ENCODE data around the gene ACTR2.
"Not testable (repeated sequence)": the region's sequence is repeated elsewhere in the genome, so short reads cannot be mapped to it uniquely, and the experiment has no call there.

Gene ACTR2

DNA sequence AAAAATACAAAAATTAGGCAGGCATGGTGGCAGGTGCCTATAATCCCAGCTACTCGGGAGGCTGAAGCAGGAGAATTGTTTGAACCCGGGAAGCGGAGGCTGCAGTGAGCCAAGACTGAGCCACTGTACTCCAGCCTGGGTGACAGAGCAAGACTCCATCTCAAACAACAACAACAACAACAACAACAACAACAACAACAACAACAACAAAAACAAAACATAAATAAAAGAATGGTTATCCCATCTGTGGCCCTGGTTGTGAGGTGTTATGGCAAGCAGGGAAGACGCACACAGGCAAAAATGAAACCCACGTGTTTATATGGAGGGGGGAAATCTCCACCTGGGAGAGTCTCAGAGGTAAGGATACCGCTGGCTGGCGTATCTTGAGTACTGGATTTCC lies 89.7 kb downstream of the ACTR2 start:
- POLR2A ChIA-PET; H3K9me3 ChIP-seq (ENCODE audit: control extremely low read depth in 1 of 5, control insufficient read depth in 4 of 5, insufficient read depth in 2 of 5, low read depth in 1 of 5, low read length in 4 of 5); H3K4me1 ChIP-seq (ENCODE audit: control extremely low read depth in 1 of 4, control insufficient read depth in 4 of 4, insufficient read depth in 4 of 4, low read length in 3 of 4); DNase-seq; CTCF ChIA-PET; H3K4me3 ChIP-seq (ENCODE audit: control insufficient read depth in 1 of 7, extremely low read depth in 1 of 7, insufficient read depth in 4 of 7, low read depth in 2 of 7, low read length in 6 of 7); H3K27me3 ChIP-seq (replicated peaks in 2 of 5; ENCODE audit: control insufficient read depth in 4 of 5, insufficient read depth in 5 of 5, low read length in 4 of 5); H3K27ac ChIP-seq (ENCODE audit: insufficient read depth in 1 of 2, low read depth in 1 of 2, low read length in 2 of 2, poor library complexity in 1 of 2, severe bottlenecking in 2 of 2): not testable (repeated sequence)
- H3K36me3 ChIP-seq (ENCODE audit: control insufficient read depth in 4 of 4, insufficient read depth in 4 of 4, low read length in 3 of 4), result peaks cover 4 to 44% (median 31%) of the 10 kb centered on the region in 4 experiments
- 100% methylated on average over 3 of the region's 7 CpGs for WGBS (ENCODE audit: insufficient coverage)

GRCh38 chr2:65317841-65318240 lies 90.2 kb downstream of the ACTR2 start:
- H3K4me1 ChIP-seq (ENCODE audit: control extremely low read depth in 1 of 4, control insufficient read depth in 4 of 4, insufficient read depth in 4 of 4, low read length in 3 of 4), result no peaks in the 10 kb centered on the region
- 96% methylated on average over 6 of the region's 7 CpGs for WGBS (ENCODE audit: insufficient coverage)
- POLR2A ChIA-PET, result no interaction called here

GRCh38 chr2:65319072-65319673 lies 91.5 kb downstream of the ACTR2 start:
- Histone ChIP-seq H3K4me3 (ENCODE audit: control insufficient read depth in 1 of 7, extremely low read depth in 1 of 7, insufficient read depth in 4 of 7, low read depth in 2 of 7, low read length in 6 of 7) (no peak overlapping the region), H3K9me3 (ENCODE audit: control extremely low read depth in 1 of 5, control insufficient read depth in 4 of 5, insufficient read depth in 2 of 5, low read depth in 1 of 5, low read length in 4 of 5) (no peaks in the 10 kb centered on the region), H3K27me3 (replicated peaks in 2 of 5; ENCODE audit: control insufficient read depth in 4 of 5, insufficient read depth in 5 of 5, low read length in 4 of 5) (no peaks in the 10 kb centered on the region), H3K27ac (ENCODE audit: insufficient read depth in 1 of 2, low read depth in 1 of 2, low read length in 2 of 2, poor library complexity in 1 of 2, severe bottlenecking in 2 of 2) (no peak overlapping the region), H3K4me1 (ENCODE audit: control extremely low read depth in 1 of 4, control insufficient read depth in 4 of 4, insufficient read depth in 4 of 4, low read length in 3 of 4) (no peaks in the 10 kb centered on the region), H3K36me3 (ENCODE audit: control insufficient read depth in 4 of 4, insufficient read depth in 4 of 4, low read length in 3 of 4) (peaks cover 4 to 27% (median 19%) of the 10 kb centered on the region in 4 experiments)
- 98% methylated on average over 5 of the region's 5 CpGs for WGBS (ENCODE audit: insufficient coverage)
- POLR2A ChIA-PET, result no interaction called here
- CTCF ChIA-PET, result no interaction called here
- no peak for DNase-seq

More at GRCh38 chr2:65317841-65318240, 90.2 kb downstream of the ACTR2 start:
- H3K27ac ChIP-seq (ENCODE audit: insufficient read depth in 1 of 2, low read depth in 1 of 2, low read length in 2 of 2, poor library complexity in 1 of 2, severe bottlenecking in 2 of 2), result no peak overlapping the region
- no peak overlapping the region for H3K4me3 ChIP-seq (ENCODE audit: control insufficient read depth in 1 of 7, extremely low read depth in 1 of 7, insufficient read depth in 4 of 7, low read depth in 2 of 7, low read length in 6 of 7)
- no peak for DNase-seq
- no peaks in the 10 kb centered on the region for H3K9me3 ChIP-seq (ENCODE audit: control extremely low read depth in 1 of 5, control insufficient read depth in 4 of 5, insufficient read depth in 2 of 5, low read depth in 1 of 5, low read length in 4 of 5)
- CTCF ChIA-PET, result no interaction called here
- no peaks in the 10 kb centered on the region for H3K27me3 ChIP-seq (replicated peaks in 2 of 5; ENCODE audit: control insufficient read depth in 4 of 5, insufficient read depth in 5 of 5, low read length in 4 of 5)
- H3K36me3 ChIP-seq (ENCODE audit: control insufficient read depth in 4 of 4, insufficient read depth in 4 of 4, low read length in 3 of 4), result peaks cover 4 to 40% (median 28%) of the 10 kb centered on the region in 4 experiments

- peaks cover 4 to 23% (median 18%) of the 10 kb centered on the region in 4 experiments for H3K36me3 ChIP-seq (ENCODE audit: control insufficient read depth in 4 of 4, insufficient read depth in 4 of 4, low read length in 3 of 4)
- POLR2A ChIA-PET, result no interaction called here
- H3K27ac ChIP-seq (ENCODE audit: insufficient read depth in 1 of 2, low read depth in 1 of 2, low read length in 2 of 2, poor library complexity in 1 of 2, severe bottlenecking in 2 of 2), result no peak overlapping the region
- CTCF ChIA-PET, result interaction anchor here (1.5 kb wide), 1 partner anchor 15 kb away, joined by 4 read pairs; no protein-coding TSS in a partner anchor
- DNase-seq, result no peak
- H3K4me3 ChIP-seq (ENCODE audit: control insufficient read depth in 1 of 7, extremely low read depth in 1 of 7, insufficient read depth in 4 of 7, low read depth in 2 of 7, low read length in 6 of 7), result no peak overlapping the region
- no peaks in the 10 kb centered on the region for H3K27me3 ChIP-seq (replicated peaks in 2 of 5; ENCODE audit: control insufficient read depth in 4 of 5, insufficient read depth in 5 of 5, low read length in 4 of 5)
- H3K4me1 ChIP-seq (ENCODE audit: control extremely low read depth in 1 of 4, control insufficient read depth in 4 of 4, insufficient read depth in 4 of 4, low read length in 3 of 4), result no peaks in the 10 kb centered on the region
- WGBS (ENCODE audit: insufficient coverage), result no CpG with 5 or more reads among the region's 1 CpG
- no peaks in the 10 kb centered on the region for H3K9me3 ChIP-seq (ENCODE audit: control extremely low read depth in 1 of 5, control insufficient read depth in 4 of 5, insufficient read depth in 2 of 5, low read depth in 1 of 5, low read length in 4 of 5)
Observed at GRCh38 chr2:65319674-65320041, 92.0 kb downstream of the ACTR2 start.

DNA sequence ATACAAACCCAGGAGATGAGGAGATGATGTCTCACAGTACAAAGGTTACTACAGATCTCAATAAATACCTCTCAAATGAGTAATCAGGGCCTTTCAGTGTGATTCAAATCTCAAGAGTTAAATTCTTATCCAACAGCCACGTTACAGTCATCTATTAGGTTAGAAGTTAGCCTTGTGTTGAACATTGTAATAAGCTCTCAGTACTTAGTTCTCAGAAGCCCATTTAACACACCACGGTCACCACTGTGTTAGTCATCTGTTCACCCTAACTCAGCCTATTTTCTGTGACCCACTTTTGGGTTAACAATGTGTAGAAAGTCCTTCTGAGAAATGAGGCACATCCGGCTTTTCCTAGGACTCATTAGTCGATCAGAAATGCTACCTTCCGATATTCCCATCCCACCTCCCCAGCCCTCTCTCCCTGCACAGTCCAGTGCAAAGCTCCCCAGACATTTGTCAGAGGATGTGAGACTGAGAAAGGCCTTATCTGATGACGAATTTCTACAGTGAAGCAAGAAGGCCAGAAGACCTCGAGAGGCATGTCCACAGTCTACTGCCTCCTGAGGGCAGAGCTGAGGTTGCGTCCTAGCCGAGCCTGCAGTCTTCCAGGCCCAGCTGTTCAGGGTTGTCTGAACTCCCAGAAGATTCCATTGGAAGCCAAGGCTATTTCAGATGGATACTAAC lies 92.6 kb downstream of the ACTR2 start:
- CTCF ChIA-PET, result interaction anchor here (0.8 to 1.8 kb wide), 4 partner anchors 8 to 43 kb away, joined by 4 to 7 read pairs (median 4); no protein-coding TSS in a partner anchor
- peaks cover 1 to 20% (median 16%) of the 10 kb centered on the region in 4 experiments for H3K36me3 ChIP-seq (ENCODE audit: control insufficient read depth in 4 of 4, insufficient read depth in 4 of 4, low read length in 3 of 4)

More for the DNA sequence above, 92.6 kb downstream of the ACTR2 start:
- H3K27ac ChIP-seq (ENCODE audit: insufficient read depth in 1 of 2, low read depth in 1 of 2, low read length in 2 of 2, poor library complexity in 1 of 2, severe bottlenecking in 2 of 2), result no peak overlapping the region
- no peak overlapping the region for H3K4me3 ChIP-seq (ENCODE audit: control insufficient read depth in 1 of 7, extremely low read depth in 1 of 7, insufficient read depth in 4 of 7, low read depth in 2 of 7, low read length in 6 of 7)
- H3K4me1 ChIP-seq (ENCODE audit: control extremely low read depth in 1 of 4, control insufficient read depth in 4 of 4, insufficient read depth in 4 of 4, low read length in 3 of 4), result no peaks in the 10 kb centered on the region
- POLR2A ChIA-PET, result no interaction called here
- no peak for DNase-seq
- H3K9me3 ChIP-seq (ENCODE audit: control extremely low read depth in 1 of 5, control insufficient read depth in 4 of 5, insufficient read depth in 2 of 5, low read depth in 1 of 5, low read length in 4 of 5), result no peaks in the 10 kb centered on the region
- 92% methylated on average over 5 of the region's 9 CpGs for WGBS (ENCODE audit: insufficient coverage)
- H3K27me3 ChIP-seq (replicated peaks in 2 of 5; ENCODE audit: control insufficient read depth in 4 of 5, insufficient read depth in 5 of 5, low read length in 4 of 5), result no peaks in the 10 kb centered on the region

Measured in common myeloid progenitor, CD34-positive (primary cell).